NCI-H2171 (cell line): ENCODE data around the gene PNPLA2.

Experiments
- DNase-seq: peaks from one replicate; lab custom pipeline; 2025; lab: John Stamatoyannopoulos, UW

PNPLA2 gene

GRCh38 chr11:786235-787083 lies 32.3 kb upstream of the PNPLA2 start:
- DNase-seq, result no peak

- DNase-seq, result no peak
Observed at GRCh38 chr11:787084-787675, 31.5 kb upstream of the PNPLA2 start.

GRCh38 chr11:788009-788640 lies 30.6 kb upstream of the PNPLA2 start:
- DNase-seq, result no peak

GRCh38 chr11:788953-789940 lies 29.5 kb upstream of the PNPLA2 start:
- no peak for DNase-seq

- no peak for DNase-seq
Observed at GRCh38 chr11:789943-790342, 28.8 kb upstream of the PNPLA2 start, which contains the start of gene CEND1. Gene CEND1, minus strand, starts transcription at chr11:790090. Its CDS starts 1,514 bp downstream, at chr11:788576.

GRCh38 chr11:790721-791564 lies 27.8 kb upstream of the PNPLA2 start:
- no peak for DNase-seq

GRCh38 chr11:791658-792534 lies 26.8 kb upstream of the PNPLA2 start:
- DNase-seq, result no peak

GRCh38 chr11:792535-792821 lies 26.2 kb upstream of the PNPLA2 start:
- no peak for DNase-seq

- no peak for DNase-seq
Observed at GRCh38 chr11:792873-793272, 25.8 kb upstream of the PNPLA2 start.

- no peak for DNase-seq
Observed at GRCh38 chr11:793556-793955, 25.2 kb upstream of the PNPLA2 start.

- DNase-seq, result no peak
Observed at GRCh38 chr11:794013-794765, 24.5 kb upstream of the PNPLA2 start.

GRCh38 chr11:794766-795633 lies 23.7 kb upstream of the PNPLA2 start:
- no peak for DNase-seq

- no peak for DNase-seq
Observed at GRCh38 chr11:795634-796564, 22.8 kb upstream of the PNPLA2 start.

- no peak for DNase-seq
Observed at GRCh38 chr11:796565-797295, 22.0 kb upstream of the PNPLA2 start.

GRCh38 chr11:797296-798092 lies 21.2 kb upstream of the PNPLA2 start:
- peak; percentile 77 for DNase-seq
